COLO668 (cell line): Measurements from ENCODE around the gene PRKCH.
A peak's percentile ranks its signal among the peaks of the same experiment; 100 is the strongest.

Experiments
- DNase-seq: peaks from one replicate; lab custom pipeline; 2025; ENCODE audit not compliant: unreplicated experiment; lab: John Stamatoyannopoulos, UW

The PRKCH gene

GRCh38 chr14:61335671-61336275 lies 14.4 kb downstream of the PRKCH start:
- no peak for DNase-seq

GRCh38 chr14:61337893-61338292 lies 16.5 kb downstream of the PRKCH start:
- no peak for DNase-seq

- no peak for DNase-seq
Observed at GRCh38 chr14:61338457-61338856, 17.1 kb downstream of the PRKCH start.

- no peak for DNase-seq
Observed at GRCh38 chr14:61341275-61342206, 20.2 kb downstream of the PRKCH start.

GRCh38 chr14:61342486-61342885 lies 21.1 kb downstream of the PRKCH start:
- DNase-seq, result no peak

GRCh38 chr14:61342932-61343331 lies 21.6 kb downstream of the PRKCH start:
- DNase-seq, result no peak

- no peak for DNase-seq
Observed at GRCh38 chr14:61343471-61343870, 22.1 kb downstream of the PRKCH start.

- DNase-seq, result no peak
Observed at GRCh38 chr14:61343991-61344405, 22.6 kb downstream of the PRKCH start.

GRCh38 chr14:61344437-61345150 lies 23.2 kb downstream of the PRKCH start:
- no peak for DNase-seq

- DNase-seq, result no peak
Observed at GRCh38 chr14:61345151-61345482, 23.7 kb downstream of the PRKCH start.

GRCh38 chr14:61346221-61346620 lies 24.8 kb downstream of the PRKCH start:
- DNase-seq, result no peak

- no peak for DNase-seq
Observed at GRCh38 chr14:61346793-61347192, 25.4 kb downstream of the PRKCH start.

- no peak for DNase-seq
Observed at GRCh38 chr14:61347826-61348443, 26.6 kb downstream of the PRKCH start.

- no peak for DNase-seq
Observed at GRCh38 chr14:61350427-61351270, 29.3 kb downstream of the PRKCH start.

GRCh38 chr14:61351477-61351876 lies 30.1 kb downstream of the PRKCH start:
- no peak for DNase-seq

GRCh38 chr14:61355892-61356325 lies 34.5 kb downstream of the PRKCH start:
- peak; percentile 16 for DNase-seq

GRCh38 chr14:61357123-61357522 lies 35.7 kb downstream of the PRKCH start:
- no peak for DNase-seq

GRCh38 chr14:61358554-61359226 lies 37.3 kb downstream of the PRKCH start:
- no peak for DNase-seq

- DNase-seq, result no peak
Observed at GRCh38 chr14:61360796-61361525, 39.6 kb downstream of the PRKCH start.
